ENCODE data around the gene LRRC8D. TPM values are rescaled to one million over a fixed set of nuclear protein-coding genes. Genes with fewer than 3 reads are reported as not detected.

LRRC8D gene
- total and polyA plus RNA-seq, 9 of the 15 experiments (the other 6 are each of a cell fraction or from before 2014, with no cell fraction given): 3.4 to 53.9 (median 15.9) TPM

DNA sequence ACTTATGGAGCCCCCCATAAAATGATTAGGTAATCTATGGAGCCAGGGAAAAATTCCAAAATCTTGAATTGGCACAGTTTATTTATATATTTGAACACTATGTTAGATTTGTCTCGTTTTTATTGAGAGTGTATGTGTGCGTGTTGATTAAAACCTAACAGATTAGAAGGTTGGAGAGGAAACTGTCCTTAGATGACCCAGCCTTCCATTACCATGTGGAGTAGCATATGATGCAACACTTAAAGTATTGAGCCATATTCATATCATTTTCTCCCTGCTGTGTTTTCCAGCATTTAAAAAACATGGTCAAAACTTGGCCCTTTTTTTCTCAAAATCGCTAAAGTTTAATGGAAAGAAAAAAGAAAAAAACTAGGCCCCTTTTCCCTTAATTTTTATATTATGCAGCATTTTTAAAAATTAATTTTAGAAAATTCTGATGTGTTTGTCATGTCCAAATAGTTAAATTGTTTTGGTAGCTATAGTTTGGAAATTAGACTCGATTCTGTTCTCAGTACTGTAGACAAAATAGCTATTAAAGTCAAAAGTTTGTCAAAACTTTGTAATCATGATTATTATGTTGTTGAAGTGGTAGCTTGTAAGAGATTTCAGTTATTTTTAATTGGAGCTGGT lies 2.3 kb downstream of the LRRC8D start (continued):
- TF ChIP-seq FOXK1 (CRISPR knock-in tag; IDR thresholded peaks at IDR 0.05; ENCODE audit: borderline replicate concordance): no peak
- TF ChIP-seq, protein P1, sequence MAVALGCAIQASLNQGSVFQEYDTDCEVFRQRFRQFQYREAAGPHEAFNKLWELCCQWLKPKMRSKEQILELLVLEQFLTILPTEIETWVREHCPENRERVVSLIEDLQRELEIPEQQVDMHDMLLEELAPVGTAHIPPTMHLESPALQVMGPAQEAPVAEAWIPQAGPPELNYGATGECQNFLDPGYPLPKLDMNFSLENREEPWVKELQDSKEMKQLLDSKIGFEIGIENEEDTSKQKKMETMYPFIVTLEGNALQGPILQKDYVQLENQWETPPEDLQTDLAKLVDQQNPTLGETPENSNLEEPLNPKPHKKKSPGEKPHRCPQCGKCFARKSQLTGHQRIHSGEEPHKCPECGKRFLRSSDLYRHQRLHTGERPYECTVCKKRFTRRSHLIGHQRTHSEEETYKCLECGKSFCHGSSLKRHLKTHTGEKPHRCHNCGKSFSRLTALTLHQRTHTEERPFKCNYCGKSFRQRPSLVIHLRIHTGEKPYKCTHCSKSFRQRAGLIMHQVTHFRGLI (CRISPR knock-in tag; IDR thresholded peaks at IDR 0.05): 0 out of 2 replicates have a peak, but pooled peaks have one; percentile 26
- TF ChIP-seq ZNF644 (tag; IDR thresholded peaks at IDR 0.05; ENCODE audit: low read depth): peak; percentile 61
- TF ChIP-seq CREB1 (IDR thresholded peaks at IDR 0.05): no peak; the same call in 1 of the 2 replicates
- no peak for TF ChIP-seq CREB1 (CRISPR knock-in tag; IDR thresholded peaks at IDR 0.05)
- TF ChIP-seq NCOR1 (IDR thresholded peaks at IDR 0.05): peak; percentile 54; the same call in 1 of the 2 replicates
- TF ChIP-seq, protein P2, sequence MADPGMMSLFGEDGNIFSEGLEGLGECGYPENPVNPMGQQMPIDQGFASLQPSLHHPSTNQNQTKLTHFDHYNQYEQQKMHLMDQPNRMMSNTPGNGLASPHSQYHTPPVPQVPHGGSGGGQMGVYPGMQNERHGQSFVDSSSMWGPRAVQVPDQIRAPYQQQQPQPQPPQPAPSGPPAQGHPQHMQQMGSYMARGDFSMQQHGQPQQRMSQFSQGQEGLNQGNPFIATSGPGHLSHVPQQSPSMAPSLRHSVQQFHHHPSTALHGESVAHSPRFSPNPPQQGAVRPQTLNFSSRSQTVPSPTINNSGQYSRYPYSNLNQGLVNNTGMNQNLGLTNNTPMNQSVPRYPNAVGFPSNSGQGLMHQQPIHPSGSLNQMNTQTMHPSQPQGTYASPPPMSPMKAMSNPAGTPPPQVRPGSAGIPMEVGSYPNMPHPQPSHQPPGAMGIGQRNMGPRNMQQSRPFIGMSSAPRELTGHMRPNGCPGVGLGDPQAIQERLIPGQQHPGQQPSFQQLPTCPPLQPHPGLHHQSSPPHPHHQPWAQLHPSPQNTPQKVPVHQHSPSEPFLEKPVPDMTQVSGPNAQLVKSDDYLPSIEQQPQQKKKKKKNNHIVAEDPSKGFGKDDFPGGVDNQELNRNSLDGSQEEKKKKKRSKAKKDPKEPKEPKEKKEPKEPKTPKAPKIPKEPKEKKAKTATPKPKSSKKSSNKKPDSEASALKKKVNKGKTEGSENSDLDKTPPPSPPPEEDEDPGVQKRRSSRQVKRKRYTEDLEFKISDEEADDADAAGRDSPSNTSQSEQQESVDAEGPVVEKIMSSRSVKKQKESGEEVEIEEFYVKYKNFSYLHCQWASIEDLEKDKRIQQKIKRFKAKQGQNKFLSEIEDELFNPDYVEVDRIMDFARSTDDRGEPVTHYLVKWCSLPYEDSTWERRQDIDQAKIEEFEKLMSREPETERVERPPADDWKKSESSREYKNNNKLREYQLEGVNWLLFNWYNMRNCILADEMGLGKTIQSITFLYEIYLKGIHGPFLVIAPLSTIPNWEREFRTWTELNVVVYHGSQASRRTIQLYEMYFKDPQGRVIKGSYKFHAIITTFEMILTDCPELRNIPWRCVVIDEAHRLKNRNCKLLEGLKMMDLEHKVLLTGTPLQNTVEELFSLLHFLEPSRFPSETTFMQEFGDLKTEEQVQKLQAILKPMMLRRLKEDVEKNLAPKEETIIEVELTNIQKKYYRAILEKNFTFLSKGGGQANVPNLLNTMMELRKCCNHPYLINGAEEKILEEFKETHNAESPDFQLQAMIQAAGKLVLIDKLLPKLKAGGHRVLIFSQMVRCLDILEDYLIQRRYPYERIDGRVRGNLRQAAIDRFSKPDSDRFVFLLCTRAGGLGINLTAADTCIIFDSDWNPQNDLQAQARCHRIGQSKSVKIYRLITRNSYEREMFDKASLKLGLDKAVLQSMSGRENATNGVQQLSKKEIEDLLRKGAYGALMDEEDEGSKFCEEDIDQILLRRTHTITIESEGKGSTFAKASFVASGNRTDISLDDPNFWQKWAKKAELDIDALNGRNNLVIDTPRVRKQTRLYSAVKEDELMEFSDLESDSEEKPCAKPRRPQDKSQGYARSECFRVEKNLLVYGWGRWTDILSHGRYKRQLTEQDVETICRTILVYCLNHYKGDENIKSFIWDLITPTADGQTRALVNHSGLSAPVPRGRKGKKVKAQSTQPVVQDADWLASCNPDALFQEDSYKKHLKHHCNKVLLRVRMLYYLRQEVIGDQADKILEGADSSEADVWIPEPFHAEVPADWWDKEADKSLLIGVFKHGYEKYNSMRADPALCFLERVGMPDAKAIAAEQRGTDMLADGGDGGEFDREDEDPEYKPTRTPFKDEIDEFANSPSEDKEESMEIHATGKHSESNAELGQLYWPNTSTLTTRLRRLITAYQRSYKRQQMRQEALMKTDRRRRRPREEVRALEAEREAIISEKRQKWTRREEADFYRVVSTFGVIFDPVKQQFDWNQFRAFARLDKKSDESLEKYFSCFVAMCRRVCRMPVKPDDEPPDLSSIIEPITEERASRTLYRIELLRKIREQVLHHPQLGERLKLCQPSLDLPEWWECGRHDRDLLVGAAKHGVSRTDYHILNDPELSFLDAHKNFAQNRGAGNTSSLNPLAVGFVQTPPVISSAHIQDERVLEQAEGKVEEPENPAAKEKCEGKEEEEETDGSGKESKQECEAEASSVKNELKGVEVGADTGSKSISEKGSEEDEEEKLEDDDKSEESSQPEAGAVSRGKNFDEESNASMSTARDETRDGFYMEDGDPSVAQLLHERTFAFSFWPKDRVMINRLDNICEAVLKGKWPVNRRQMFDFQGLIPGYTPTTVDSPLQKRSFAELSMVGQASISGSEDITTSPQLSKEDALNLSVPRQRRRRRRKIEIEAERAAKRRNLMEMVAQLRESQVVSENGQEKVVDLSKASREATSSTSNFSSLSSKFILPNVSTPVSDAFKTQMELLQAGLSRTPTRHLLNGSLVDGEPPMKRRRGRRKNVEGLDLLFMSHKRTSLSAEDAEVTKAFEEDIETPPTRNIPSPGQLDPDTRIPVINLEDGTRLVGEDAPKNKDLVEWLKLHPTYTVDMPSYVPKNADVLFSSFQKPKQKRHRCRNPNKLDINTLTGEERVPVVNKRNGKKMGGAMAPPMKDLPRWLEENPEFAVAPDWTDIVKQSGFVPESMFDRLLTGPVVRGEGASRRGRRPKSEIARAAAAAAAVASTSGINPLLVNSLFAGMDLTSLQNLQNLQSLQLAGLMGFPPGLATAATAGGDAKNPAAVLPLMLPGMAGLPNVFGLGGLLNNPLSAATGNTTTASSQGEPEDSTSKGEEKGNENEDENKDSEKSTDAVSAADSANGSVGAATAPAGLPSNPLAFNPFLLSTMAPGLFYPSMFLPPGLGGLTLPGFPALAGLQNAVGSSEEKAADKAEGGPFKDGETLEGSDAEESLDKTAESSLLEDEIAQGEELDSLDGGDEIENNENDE (IDR thresholded peaks at IDR 0.05; ENCODE audit: low read depth, low read length): no peak
- TF ChIP-seq, protein P3, sequence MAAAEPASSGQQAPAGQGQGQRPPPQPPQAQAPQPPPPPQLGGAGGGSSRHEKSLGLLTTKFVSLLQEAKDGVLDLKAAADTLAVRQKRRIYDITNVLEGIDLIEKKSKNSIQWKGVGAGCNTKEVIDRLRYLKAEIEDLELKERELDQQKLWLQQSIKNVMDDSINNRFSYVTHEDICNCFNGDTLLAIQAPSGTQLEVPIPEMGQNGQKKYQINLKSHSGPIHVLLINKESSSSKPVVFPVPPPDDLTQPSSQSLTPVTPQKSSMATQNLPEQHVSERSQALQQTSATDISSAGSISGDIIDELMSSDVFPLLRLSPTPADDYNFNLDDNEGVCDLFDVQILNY (CRISPR knock-in tag; IDR thresholded peaks at IDR 0.05): no peak
- no peak for TF ChIP-seq U2AF2 (optimal IDR thresholded peaks at IDR 0.05; ENCODE audit: low read depth, low read length)
